Keratinocyte (primary cell): ENCODE results near the gene C6orf132.

Experiments used
- EZH2 ChIP-seq: IDR thresholded peaks from one replicate; pipeline ENCODE4 v1.6.1; 2012; ENCODE audit warnings: inconsistent platforms, mild to moderate bottlenecking, low read length, moderate library complexity
- TF ChIP-seq, protein P1 (sequence below), 3 experiments: IDR thresholded peaks in 1 of 3; conservative IDR thresholded peaks in 1 of 3; optimal IDR thresholded peaks in 1 of 3; 2 replicates in 2 of 3; 3 replicates in 1 of 3; pipeline versions ENCODE3 to v1.5.1; 2011; ENCODE audit warnings: low read length in 3 of 3, mild to moderate bottlenecking in 3 of 3, moderate library complexity in 2 of 3, control low read depth in 1 of 3, inconsistent platforms in 1 of 3; ENCODE audit not compliant: insufficient read depth in 2 of 3; ENCODE audit errors: extremely low read depth in 1 of 3

GRCh38 chr6:42188406-42188805 lies 46.0 kb upstream of the C6orf132 start:
- TF ChIP-seq, protein P1, sequence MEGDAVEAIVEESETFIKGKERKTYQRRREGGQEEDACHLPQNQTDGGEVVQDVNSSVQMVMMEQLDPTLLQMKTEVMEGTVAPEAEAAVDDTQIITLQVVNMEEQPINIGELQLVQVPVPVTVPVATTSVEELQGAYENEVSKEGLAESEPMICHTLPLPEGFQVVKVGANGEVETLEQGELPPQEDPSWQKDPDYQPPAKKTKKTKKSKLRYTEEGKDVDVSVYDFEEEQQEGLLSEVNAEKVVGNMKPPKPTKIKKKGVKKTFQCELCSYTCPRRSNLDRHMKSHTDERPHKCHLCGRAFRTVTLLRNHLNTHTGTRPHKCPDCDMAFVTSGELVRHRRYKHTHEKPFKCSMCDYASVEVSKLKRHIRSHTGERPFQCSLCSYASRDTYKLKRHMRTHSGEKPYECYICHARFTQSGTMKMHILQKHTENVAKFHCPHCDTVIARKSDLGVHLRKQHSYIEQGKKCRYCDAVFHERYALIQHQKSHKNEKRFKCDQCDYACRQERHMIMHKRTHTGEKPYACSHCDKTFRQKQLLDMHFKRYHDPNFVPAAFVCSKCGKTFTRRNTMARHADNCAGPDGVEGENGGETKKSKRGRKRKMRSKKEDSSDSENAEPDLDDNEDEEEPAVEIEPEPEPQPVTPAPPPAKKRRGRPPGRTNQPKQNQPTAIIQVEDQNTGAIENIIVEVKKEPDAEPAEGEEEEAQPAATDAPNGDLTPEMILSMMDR (optimal IDR thresholded peaks at IDR 0.05 in 1 of 3, IDR thresholded peaks at IDR 0.05 in 1 of 3, conservative IDR thresholded peaks at IDR 0.05 in 1 of 3; ENCODE audit: extremely low read depth in 1 of 3, insufficient read depth in 2 of 3, low read length in 3 of 3), result no peak
- TF ChIP-seq EZH2, result no peak
